GM10847 (cell line): ENCODE data around the gene PCNX3.

Experiments used
- POLR2A ChIP-seq: IDR thresholded peaks from 2 replicates; pipeline ENCODE4 v1.6.1; 2011; ENCODE audit not compliant: insufficient read length; ENCODE audit errors: extremely low read depth

The PCNX3 gene

GRCh38 chr11:65589444-65590239 is 25.9 kb upstream of the PCNX3 start:
- no peak for TF ChIP-seq POLR2A

GRCh38 chr11:65590240-65590738 is 25.3 kb upstream of the PCNX3 start:
- no peak for TF ChIP-seq POLR2A

DNA sequence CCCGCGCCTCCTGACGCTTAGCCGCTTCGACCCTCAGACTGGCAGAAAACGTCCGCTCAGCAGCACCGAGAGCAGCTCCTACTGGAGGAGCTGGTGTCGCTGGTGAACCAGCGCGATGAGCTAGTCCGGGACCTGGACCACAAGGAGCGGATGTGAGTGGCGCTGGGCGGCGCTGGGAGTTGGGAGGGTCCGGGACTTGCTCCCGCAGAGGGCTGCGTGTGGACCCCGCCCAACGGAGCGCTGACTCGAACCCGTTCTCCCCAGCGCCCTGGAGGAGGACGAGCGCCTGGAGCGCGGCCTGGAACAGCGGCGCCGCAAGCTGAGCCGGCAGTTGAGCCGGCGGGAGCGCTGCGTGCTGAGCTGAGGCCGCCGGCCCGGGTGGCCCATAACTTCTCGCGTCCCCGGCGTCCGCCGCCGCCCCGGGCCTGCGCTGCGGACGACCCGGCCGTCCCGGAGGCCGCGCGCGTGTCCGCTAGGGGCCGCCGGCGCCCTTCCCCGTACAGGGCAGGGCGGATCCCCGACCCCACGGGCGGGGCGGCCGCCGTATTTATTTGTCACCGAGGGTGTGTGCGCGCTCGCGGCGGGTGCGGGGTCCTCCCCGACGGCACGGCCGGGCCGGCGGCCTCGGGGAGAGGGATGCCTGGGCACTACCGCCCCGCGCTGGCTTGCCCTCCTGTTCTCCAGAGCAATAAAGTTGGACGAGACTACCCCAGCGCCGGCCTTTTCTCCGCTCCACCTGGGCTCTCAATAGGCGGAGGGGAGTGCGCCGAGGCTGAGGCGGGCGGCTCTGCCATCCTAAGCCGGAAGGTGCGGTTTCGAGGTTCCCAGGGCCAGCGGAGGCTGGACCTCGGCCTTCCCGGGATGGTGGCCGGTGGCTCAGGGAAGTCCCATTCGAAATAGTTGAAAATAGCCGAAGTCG is 23.4 kb upstream of the PCNX3 start:
- no peak for TF ChIP-seq POLR2A

- no peak for TF ChIP-seq POLR2A
Observed at GRCh38 chr11:65592858-65593517, 22.6 kb upstream of the PCNX3 start.

DNA sequence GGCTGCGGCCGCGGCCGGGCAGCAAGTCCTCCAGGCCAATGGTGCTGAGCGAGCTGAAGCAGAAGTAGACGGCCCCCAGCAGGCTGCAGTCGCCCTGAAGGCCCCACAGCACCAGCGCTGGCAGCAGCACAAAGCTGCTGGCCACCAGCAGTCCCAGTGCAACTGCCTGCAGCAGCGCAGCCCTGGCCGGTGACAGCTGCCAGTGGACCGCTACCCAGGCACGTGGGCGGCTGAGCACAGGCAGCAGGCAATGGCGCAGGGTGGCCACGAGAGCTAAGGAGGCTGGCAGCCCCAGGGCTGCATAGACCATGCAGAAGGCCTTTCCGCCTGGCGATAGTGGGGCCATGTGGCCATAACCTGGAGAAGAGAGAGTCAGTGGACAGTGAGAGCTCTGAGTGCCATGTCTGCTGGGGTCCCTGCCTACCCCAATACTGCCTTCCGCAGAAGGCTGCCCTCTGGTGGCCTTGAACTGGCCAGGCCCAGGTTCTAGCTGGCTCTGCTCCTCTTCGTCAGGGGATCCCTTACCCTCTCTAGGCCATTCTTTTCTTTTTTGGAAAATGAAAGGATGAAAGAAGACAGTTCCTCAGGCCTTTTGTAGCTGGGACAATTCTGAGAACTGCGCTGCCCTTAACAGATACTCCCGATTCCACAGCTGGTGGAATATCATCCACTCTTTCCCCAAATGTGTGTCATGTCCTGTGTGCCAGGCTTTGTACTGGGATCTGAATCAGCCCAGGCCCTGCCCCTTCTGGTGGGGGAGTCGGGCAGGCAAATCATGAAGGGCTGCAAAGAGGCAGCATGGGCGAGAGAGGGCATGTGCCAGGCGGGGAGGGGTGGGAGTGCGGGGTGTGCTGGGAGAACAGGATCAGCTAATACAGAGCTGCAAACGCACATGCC is 21.8 kb upstream of the PCNX3 start:
- no peak for TF ChIP-seq POLR2A

GRCh38 chr11:65595131-65595530 is 20.4 kb upstream of the PCNX3 start:
- no peak for TF ChIP-seq POLR2A

DNA sequence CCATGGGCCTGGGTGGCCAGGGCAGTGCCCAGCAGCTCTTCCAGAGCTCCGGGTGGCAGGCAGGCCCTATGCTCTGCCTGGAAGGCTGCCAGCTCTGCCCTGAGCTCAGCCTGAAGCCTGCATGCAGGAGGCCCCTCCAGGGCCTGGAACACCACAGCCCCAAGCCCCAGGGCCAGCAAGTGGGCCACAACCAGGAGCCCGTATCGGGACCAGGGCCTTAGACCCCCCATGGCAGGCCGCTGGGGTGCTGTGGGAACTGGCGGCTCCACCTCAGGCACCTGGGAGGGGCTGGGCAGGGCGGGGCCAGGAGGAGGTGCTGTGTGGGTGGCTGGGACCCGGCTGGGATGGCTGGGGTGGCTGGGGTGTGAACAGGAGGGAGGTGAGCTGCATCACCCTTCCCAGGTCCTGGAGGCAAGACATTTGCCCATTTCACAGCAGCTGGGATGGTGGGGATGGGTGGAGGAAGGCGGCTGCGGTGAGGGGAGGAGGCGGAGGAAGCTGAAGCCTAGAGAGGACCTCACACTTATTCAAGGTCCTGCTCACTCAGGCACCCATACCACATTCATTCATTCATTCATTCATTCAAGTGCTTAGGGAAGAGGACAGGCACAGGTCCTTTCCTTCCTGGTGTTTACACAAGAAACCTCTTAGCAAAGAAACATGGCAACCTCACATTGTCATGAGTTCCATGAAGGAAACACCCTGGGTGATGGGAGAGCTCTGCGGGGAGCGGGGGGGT is 19.9 kb upstream of the PCNX3 start, which contains the start of gene KCNK7:
Gene KCNK7 (minus strand): TSS at position 258 of the 739 bp plus-strand sequence. CDS start 28 bp downstream, at position 230.
- no peak for TF ChIP-seq POLR2A

DNA sequence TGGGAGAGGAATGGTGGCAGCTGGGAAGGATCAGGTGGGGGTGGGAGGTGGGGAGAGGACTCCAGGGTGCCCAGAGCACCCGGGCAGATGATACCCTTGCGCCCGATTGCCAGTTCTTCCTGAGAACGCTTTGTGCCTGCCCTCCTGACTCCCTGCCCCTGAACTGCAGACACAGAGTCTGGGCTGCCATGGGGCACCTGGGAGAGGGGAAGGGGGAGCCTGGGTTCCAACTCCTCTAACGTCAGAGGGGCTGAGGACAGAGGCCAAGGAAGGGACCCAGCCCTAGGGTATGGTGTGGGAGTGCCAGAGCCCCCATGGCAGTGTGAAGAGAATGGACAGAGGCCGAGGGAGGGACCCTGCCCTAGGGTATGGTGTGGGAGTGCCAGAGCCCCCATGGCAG is 19.1 kb upstream of the PCNX3 start:
- TF ChIP-seq POLR2A: no peak

DNA sequence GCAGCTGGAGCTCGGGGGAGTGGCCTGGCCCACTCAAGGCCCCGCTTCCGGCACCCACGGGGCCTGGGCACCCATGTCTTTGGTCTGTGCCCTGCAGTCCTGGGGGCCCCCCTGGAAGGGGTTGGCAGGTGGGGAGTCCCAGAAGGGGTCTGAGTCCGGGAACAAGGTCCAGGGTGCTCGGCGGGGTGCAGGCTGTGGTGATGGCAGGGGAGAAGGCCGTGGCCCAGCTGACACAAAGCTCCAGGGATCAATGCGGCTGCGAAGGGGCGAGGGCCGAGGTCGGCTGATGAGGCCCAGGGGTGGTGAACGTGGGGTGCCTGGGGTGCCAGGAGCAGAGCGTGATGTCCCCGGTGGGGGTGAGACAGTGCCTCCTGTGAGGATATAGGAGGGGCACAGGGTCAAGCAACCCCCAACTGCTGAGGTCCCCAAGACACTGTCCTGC is 17.3 kb upstream of the PCNX3 start:
- no peak for TF ChIP-seq POLR2A

- TF ChIP-seq POLR2A: no peak
Observed at GRCh38 chr11:65599216-65599954, 16.2 kb upstream of the PCNX3 start.

DNA sequence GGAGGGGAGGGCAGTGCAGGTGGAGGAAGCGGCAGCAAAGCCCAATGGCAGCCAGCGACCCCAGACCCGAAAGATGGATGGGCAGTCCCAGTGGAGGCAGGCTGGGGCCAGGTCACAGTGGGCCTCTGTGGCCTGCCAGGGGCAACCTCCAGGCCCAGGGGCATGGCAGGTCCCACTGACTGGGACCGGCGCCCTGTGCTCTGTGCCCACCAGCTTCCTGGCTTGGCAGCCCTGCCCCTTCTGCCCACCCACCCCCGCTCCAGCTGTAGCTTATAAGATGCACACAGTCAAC is 15.7 kb upstream of the PCNX3 start:
- no peak for TF ChIP-seq POLR2A

DNA sequence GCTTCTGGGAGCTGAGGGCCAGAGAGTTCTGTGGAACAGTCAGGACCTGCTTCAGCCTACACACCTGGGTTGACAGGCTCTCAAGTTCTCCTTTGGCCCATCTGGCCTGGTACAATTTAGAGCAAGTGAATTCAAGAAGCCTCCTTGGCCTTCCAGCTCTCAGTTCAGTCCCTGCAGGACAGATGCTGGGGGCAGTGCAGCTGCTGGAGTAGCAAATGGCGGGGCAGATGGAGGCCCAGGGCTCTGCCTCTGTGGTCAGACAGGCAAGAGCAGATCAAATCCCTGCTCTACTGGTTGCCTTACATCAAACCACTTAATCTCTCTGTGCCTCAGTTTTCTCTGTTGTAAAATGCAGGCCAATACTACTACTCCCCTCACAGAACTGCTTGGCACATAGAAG is 11.3 kb upstream of the PCNX3 start:
- no peak for TF ChIP-seq POLR2A
